Kidney (tissue), 14 donors: ENCODE data around the gene BIRC5. TPM values are rescaled to one million over a fixed set of nuclear protein-coding genes. Genes with fewer than 3 reads are reported as not detected.
A peak's percentile ranks its signal among the peaks of the same experiment; 100 is the strongest.

Source experiments
- DNase-seq, 5 donors: peaks; one replicate each; pipeline ENCODE4 v3.0.0-alpha.2; 2013 to 2020
- FAIRE-seq: peaks from 2 replicates; lab custom pipeline; 2012; peaks lifted over from hg19 to GRCh38; lab: Jason Lieb, UNC
- H3K27ac ChIP-seq, 2 donors: one replicate each; pipeline ENCODE4 v1.7.0; 2013; ENCODE audit warnings: low read depth in 2 of 2, low read length in 2 of 2, inconsistent platforms in 1 of 2
- H3K27me3 ChIP-seq: one replicate; pipeline ENCODE4 v1.7.1; 2013; ENCODE audit warnings: low read length, inconsistent platforms; ENCODE audit not compliant: control insufficient read depth, insufficient read depth
- H3K36me3 ChIP-seq, 3 donors: one replicate each; pipeline versions ENCODE4 v1.7.0 to v1.7.1; 2013; ENCODE audit warnings: low read length in 3 of 3, control low read depth in 1 of 3, inconsistent platforms in 1 of 3; ENCODE audit not compliant: insufficient read depth in 3 of 3, control insufficient read depth in 2 of 3
- H3K4me1 ChIP-seq, 3 donors: one replicate each; pipeline versions ENCODE4 v1.7.0 to v1.7.1; 2013; ENCODE audit warnings: low read length in 3 of 3, inconsistent platforms in 1 of 3, low read depth in 1 of 3; ENCODE audit not compliant: control insufficient read depth in 2 of 3, insufficient read depth in 2 of 3
- H3K4me3 ChIP-seq, 3 donors: one replicate each; pipeline versions ENCODE4 v1.7.0 to v1.8.1; 2013; ENCODE audit warnings: low read length in 3 of 3, control low read depth in 1 of 3, inconsistent platforms in 1 of 3
- H3K9ac ChIP-seq, 3 donors: one replicate each; pipeline versions ENCODE4 v1.7.0 to v1.7.1; 2013; ENCODE audit warnings: low read length in 3 of 3, control low read depth in 1 of 3, inconsistent platforms in 1 of 3
- H3K9me3 ChIP-seq, 3 donors: one replicate each; pipeline versions ENCODE4 v1.7.0 to v1.7.1; 2013; ENCODE audit warnings: low read length in 3 of 3, control low read depth in 1 of 3, inconsistent platforms in 1 of 3; ENCODE audit not compliant: control insufficient read depth in 2 of 3, insufficient read depth in 1 of 3
- CTCF ChIP-seq: IDR thresholded peaks from 3 replicates; pipeline ENCODE4 v1.5.1; 2012; ENCODE audit warnings: mild to moderate bottlenecking, moderate library complexity, borderline replicate concordance; ENCODE audit not compliant: insufficient read depth; ENCODE audit errors: extremely low read depth
- intact Hi-C: fragments of 100-400 bp; cut with DNase I; formaldehyde crosslinking; loops from one replicate; pipeline ENCODE4 v1.11.1; 2022
- polyA plus RNA-seq: library from polyadenylated mRNA; stranded (reverse); fragments of 350-450 nt; fragmentation: Illumina TruSeq; extraction: RNeasy Lipid Tissue Mini Kit (QIAGEN cat#74804); gene quantifications from one replicate; pipeline ENCODE4 v1.2.3, GENCODE V29; 2014; ENCODE audit warnings: low read depth, low replicate concordance; ENCODE audit not compliant: insufficient read depth
- total RNA-seq: library from RNA; stranded (reverse); fragmentation: NEBNext Ultra II Directional; extraction: Animal tissue kit (Norgen Biotek cat#: 25700); gene quantifications from one replicate; pipeline ENCODE4 v1.2.1, GENCODE V29; 2021
- donor health status: control.
- donor health status: control.
- donor health status: control.
- donor health status: control.
- donor health status: control.
- donor health status: DM: yes; HTN: yes; CAD: no.
- donor health status: Normal renal cell carcinoma (clear cell type).

The BIRC5 gene
- total and polyA plus RNA-seq, 2 donors from 2014 or later = 0.26 to 1.7 TPM

- TF ChIP-seq CTCF = peak; percentile 79
- peaks cover 0 to 4% (median 0%) of the 10 kb centered on the region in 3 donors for H3K36me3 ChIP-seq
- intact Hi-C loops = no loop called here
- H3K4me1 ChIP-seq = peaks cover 0 to 25% (median 17%) of the 10 kb centered on the region in 3 donors
- no peaks in the 10 kb centered on the region for H3K27me3 ChIP-seq
- DNase-seq (peak; percentile 98 to 99 (median 99)), FAIRE-seq (peak; percentile 51)
- H3K9ac ChIP-seq = peak within 1 kb of the TSS in 2 of 3 donors; percentile 65 to 67
- H3K4me3 ChIP-seq = peak within 1 kb of the TSS; percentile 75 to 85 (median 83)
- no peaks in the 10 kb centered on the region for H3K9me3 ChIP-seq
- H3K27ac ChIP-seq = peak within 1 kb of the TSS; percentile 55 to 67
Measured at GRCh38 chr17:78186692-78187595, 27.1 kb upstream of the BIRC5 start, which contains the start of the genes AFMID and TK1. Gene AFMID, plus strand, starts transcription at chr17:78187362. Its CDS starts 9 bp downstream, at chr17:78187371. Gene TK1, minus strand, starts transcription at chr17:78187052. Its CDS starts 58 bp downstream, at chr17:78186994.

GRCh38 chr17:78196716-78197115 lies 17.3 kb upstream of the BIRC5 start:
- Histone ChIP-seq H3K9ac (no peak overlapping the region), H3K4me3 (no peak overlapping the region), H3K4me1 (peaks cover 0 to 7% (median 0%) of the 10 kb centered on the region in 3 donors), H3K27me3 (no peaks in the 10 kb centered on the region), H3K9me3 (no peaks in the 10 kb centered on the region), H3K36me3 (peaks cover 0 to 19% (median 7%) of the 10 kb centered on the region in 3 donors), H3K27ac (no peak overlapping the region)
- DNase-seq = no peak
- intact Hi-C loops = no loop called here
- FAIRE-seq = no peak
- no peak for TF ChIP-seq CTCF

GRCh38 chr17:78197147-78197832 lies 16.8 kb upstream of the BIRC5 start:
- H3K27ac ChIP-seq = no peak overlapping the region
- FAIRE-seq = no peak
- DNase-seq = no peak

More at GRCh38 chr17:78197147-78197832, 16.8 kb upstream of the BIRC5 start:
- Histone ChIP-seq H3K4me1 (peaks cover 0 to 7% (median 0%) of the 10 kb centered on the region in 3 donors), H3K36me3 (peaks cover 0 to 19% (median 7%) of the 10 kb centered on the region in 3 donors), H3K27me3 (no peaks in the 10 kb centered on the region), H3K4me3 (no peak overlapping the region), H3K9ac (no peak overlapping the region), H3K9me3 (no peaks in the 10 kb centered on the region)
- no peak for TF ChIP-seq CTCF
- intact Hi-C loops = no loop called here
